Dedifferentiated amniotic fluid mesenchymal stem cell (primary cell): Measurements from ENCODE around the gene MAPKAP1.
"Not testable (repeated sequence)": the region's sequence is repeated elsewhere in the genome, so short reads cannot be mapped to it uniquely, and the experiment has no call there.

Experiments
- DNase-seq: peaks from one replicate; pipeline ENCODE4 v3.0.0-alpha.2; 2016; ENCODE audit errors: extremely low spot score

MAPKAP1 gene

DNA sequence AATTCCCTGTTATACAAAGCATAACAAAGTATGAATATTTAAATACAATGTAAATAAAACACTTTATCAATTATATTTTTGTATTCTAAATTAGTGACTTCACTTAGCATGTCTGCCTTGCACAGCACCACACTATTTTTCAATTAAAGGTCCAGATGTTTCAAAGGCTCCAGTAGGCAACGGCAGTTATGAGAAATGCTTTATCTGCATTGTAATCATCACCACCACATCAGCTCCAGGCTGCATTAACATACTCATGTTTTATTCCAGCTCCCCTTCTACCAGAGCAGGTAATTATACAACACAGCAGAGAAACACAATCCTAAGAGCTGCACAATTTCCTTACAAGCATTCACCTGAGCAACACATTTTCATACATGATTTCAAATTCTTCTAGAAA lies 102.8 kb downstream of the MAPKAP1 start:
- DNase-seq: no peak

DNA sequence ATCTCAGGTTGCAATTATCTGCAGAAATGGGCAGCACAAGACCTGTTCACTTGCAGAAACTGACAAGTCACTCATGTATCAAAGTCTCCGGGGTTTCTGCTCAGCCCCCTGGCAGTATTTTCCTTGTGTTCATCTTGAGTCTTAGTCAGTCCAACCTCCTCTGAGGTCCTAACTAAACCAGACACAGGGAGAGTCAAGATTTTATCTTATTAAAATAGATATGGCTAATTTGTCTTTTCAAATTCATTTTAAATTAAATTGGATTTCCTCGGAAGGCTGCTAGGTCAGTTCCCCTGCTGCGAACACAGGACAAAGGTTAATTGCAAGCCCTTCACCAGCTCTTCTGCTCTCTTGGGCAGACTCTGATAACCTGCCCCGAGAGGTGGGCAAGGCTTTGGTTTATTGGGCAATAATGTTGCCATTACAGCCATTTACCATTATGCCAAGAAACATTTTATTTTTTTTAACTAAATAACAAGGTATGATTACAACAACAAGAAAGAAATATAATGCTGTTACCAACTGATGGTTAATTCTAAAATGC lies 103.5 kb downstream of the MAPKAP1 start:
- DNase-seq: no peak

DNA sequence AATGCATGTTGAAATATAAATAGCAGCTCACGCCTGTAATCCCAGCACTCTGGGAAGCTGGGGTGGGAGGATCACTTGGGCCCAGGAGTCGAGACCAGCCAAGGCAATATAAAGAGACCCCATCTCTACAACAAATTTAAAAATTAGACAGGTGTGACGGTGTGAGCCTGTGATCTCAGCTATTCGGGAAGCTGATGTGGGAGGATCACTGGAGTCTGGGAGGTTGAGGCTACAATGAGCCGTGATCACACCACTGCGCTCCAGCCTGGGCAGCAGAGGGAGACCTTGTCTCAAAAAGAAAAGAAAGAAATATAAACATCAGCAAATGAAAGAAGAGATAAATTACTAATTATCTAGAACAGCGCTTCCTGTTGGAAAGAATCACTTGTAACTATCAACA lies 105.0 kb downstream of the MAPKAP1 start:
- DNase-seq: no peak

DNA sequence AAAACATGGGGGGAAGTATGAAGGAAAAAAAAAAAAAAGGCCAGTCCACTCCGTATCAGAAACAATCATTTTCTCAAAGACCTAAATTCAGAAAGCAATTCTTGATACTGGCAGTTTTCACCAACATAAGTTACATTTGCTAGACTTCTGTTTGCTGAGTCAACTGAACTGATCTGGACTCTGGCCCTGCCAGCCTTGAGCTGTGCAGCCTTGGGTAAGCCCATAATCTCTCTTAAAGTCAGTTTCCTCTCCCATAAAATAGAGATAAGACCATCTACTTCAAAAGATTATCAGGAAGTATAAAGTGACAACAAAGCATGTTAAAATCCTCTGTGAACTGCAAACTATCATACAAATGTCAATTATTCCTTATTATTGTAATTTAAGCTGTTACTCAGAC lies 106.8 kb downstream of the MAPKAP1 start:
- DNase-seq: no peak

DNA sequence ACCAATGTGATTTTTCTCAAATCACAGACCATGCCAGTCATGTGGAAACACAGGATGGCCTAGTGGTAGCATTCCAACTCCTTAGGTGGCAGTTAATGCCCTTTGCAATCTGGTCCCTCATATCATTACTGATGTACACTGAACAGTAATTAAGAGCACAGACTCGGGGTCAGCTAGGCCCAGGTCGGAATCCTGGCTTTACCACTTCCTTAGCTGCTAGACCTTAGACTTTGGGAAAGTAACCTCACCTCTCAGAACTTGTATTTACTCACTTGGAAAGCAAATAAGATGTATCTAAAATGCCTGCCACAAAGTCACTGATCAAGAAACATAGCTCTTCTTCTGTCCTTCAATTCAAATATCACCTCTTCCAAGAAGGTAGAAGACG lies 112.8 kb downstream of the MAPKAP1 start:
- no peak for DNase-seq

DNA sequence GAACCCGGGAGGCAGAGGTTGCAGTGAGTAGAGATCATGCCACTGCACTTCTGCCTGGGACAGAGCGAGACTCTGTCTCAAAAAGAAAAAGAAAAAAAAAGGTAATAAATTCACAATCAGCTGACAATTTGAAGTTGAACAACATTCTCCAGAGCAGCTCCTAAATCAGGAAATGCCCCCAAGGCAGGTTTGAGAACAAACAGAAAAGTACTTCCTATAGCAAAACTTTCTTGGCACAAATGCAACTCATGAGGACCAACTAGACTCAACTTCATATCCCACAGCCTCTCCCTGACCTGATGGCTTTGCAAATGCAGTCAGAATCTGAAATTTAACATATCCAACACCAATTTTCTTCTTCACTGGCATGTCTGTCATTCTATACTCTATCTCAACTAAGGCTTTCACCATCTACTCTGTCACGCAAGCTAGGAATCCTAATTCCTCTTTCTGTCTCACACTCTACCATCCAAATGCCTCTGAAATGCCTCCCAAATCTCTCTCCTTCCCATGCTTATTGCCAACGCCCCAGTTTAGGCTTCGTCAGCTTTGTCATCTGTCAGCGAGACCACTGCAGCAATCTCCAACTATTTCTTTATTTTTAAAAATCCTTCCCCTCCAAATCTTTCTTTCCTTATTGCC lies 113.3 kb downstream of the MAPKAP1 start:
- DNase-seq: no peak

DNA sequence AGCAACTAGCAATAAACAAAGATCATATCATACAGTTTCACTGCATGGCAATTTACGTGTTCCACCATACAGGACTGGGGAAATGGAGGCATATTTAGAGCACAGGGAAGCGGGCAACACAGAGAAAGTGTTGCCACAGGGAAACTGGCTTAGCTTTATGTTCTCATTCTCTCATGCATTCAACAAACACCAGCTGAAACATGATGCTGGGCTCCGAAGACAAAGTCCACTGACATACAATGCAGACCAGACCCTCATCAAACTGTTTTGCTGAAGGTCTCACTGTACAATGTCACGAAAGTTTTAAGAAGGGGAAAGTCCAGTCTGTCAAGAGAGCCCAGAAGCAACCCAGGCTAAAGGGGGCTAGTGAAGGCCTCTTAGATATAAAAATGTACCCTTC lies 115.1 kb downstream of the MAPKAP1 start:
- DNase-seq: no peak

DNA sequence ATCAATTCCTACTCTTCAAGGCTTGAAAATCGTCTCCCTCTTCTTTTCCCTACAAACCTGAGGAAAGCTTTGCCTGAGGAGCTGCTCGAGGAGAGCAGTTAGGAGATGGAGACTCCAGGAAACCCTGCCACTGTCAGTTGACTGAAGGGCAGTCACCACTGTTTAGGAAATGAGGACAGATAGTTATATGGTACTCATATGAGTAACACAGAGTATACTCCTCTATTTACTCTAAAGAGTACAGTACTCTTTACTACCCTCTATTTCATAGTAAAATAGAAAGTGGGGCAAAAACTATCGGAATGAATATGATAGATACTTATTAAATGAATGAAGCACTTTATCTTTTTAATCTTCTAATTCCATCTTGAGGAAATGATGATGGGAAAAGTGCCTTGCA lies 115.8 kb downstream of the MAPKAP1 start:
- no peak for DNase-seq

DNA sequence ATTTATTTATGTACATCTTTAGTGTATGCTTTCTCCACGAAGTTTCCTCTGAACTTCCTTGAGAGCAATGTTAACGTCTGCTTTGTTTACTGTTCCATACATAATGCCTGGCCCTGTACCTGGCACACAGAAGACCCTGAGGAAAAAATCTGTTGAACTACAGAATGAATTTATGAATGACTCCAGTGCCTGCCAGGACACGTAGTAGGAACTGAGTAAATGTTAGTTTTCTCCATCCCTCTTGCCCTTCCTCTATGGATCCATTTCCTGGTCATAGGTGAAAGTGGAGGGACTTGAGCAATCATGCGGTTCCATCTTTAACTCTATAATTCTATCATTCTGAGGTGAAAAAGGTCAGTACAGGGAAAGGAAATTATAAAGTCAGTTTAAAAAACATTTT lies 117.7 kb downstream of the MAPKAP1 start:
- DNase-seq: no peak

DNA sequence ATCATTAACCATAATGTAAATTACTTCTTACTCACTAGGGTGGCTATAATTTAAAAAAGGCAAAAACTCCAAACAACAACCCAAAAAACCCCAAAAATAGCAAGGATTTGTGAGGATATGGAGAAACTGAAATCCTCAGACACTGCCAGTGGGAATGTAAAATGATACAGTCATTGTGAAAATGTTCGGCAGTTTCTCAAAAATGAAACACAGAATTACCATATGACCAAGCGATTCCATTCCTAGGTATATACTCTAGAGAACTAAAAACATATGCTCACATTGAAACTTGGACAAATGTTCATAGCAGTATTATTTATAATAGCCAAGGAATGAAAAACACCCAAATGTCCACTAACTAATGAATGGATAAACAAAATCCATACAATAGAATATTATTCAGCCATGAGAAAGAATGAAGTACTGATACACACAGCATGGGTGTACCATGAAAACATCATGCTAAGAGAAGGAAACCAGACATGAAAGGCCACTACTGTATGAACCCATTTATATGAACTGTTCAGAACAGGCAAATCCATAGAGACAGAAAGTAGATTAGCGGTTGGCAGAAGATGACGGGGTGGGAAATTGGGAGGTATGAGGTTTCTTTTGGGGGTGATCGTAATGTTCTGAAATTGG lies 119.1 kb downstream of the MAPKAP1 start:
- peak; percentile 34 for DNase-seq

DNA sequence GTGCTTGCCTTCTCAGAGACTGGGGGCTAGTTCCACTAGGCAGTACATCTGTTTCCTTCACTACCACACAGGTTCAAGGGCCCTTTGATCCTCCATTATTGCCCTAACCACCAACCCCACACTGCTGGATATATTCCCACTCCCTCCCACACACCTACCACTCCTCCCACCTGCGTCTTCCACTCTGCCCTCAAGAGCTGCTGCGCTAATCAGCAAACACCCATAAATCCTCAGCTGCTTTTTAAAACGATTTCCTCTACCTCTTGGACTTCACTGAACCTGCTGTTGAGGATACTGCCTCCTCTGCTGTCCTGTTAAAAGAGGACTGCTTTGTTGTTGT lies 120.9 kb downstream of the MAPKAP1 start:
- no peak for DNase-seq

DNA sequence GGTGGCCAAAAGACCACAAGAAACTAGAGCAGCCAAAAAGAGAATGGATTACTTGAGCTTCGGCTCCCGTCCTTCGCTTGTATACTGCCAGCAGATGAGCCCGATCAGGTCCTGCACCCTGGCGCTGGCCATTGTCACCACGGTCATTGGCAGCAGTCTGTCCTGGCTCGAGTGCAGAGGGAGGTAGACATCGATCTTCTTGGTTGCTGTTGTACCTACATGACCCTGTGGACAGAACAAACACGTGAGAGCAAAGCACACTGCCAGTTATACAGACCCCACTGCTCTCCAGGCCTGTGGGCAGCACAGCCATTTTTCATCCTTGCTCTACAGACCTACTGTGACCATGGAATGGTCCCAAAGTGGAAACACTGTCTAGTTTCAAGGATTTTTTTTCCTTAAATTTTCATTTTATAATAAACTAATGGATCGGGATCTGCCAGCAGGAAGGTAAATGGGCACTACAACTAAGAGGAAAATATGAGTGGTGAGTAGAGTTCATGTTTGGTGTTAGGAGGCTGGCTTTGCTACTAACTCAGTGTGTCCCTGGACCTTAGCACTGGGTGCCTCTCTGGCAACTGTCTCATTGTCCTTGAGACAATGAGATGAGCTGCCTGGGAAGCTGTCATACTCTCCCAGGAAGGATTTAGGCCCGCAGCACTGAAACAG lies 121.4 kb downstream of the MAPKAP1 start:
- no peak for DNase-seq

DNA sequence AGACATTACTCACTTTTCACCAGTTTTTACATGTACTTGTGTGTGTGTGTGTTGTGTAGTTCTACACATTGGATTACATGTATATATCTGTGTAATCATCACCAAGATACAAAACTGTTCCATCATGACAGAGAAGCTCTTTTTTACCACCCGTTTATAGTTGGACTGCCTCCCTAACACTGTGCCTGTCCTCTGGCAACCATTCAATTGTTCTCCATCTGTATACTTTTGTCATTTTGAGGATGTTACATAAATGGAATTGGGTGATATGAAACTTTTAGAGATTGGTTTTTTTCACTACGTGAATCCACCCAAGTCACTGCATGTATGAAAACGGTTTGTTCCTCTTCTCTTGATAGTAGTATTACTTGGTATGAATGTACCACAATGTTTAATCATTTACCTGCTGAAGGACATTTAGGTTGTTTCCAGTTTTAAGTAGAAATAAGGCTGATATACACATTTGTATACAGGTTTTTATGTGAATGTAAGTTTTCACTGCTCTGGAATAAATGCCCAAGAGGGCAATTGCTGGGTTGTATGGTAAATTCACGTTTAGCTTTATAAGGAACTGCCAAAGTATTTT lies 126.2 kb downstream of the MAPKAP1 start:
- no peak for DNase-seq

DNA sequence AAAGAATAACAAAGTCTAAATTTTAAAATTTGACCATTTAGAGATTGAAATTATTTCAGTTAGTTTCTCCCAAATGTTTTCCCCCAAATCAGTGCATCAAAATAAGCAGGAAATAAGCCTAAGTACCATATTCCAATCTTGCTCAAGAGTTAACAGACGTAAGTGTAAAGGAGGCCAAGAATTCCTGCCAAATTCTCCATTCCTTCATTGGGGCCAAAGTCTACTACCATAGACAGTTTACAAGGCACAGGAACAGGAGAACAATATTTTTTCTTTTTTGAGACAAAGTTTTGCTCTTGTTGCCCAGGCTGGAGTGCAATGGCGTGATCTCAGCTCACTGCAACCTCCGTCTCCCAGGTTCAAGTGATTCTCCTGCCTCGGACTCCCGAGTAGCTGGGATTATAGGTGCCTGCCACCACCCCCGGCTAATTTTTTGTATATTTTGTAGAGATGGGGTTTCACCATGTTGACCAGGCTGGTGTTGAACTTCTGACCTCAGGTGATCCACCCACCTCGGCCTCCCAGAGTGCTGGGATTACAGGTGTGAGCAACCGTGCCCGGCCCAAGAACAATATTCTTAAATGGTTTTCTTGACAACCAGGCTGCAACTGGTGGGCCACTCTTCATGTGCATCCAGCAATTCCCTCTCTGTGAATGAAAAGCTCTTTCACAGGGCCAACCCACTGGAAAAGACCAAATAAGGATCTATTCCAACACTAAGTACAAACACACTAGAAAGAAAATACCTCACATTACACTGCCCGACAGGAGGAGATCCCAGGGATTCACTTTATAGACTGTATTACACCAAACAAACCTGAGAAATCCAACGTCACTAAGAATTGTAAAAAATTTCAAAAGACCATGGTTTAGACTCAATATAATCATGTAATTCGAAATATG lies 127.7 kb downstream of the MAPKAP1 start:
- DNase-seq: no peak

DNA sequence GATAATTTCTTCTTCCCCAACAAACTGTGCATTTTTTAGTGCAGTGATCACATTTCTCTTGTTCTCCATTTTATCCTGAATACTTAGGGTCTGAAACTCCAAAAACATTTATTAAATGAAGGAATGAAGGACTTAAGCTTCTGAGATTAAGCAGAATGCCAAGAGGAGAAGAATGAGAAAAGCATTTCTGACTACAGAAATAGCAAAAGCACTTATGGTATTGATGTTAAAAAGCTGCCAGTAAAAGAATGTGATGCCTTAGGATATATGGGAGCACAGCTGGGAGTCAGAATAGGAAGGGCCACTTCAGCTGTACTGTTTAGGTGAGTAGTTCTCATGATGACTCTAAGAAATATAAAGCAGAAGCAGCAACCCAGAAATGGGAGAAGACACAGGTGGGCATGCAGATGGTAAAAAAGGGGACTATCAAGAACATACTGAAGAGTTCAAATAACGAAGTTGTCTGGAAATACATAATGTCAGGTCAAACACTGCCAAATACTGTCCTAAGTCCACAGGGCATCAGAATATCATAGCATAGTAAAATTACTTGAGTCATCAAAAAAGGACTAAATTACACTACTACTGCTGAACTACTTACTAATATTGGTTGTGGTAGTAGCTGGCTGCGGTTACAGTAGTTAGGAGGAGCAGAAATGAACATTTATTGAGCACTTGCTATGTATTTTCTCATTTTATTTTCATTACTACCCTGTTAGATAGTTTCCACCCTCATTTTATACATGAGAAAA lies 132.7 kb downstream of the MAPKAP1 start:
- peak; percentile 63 for DNase-seq

DNA sequence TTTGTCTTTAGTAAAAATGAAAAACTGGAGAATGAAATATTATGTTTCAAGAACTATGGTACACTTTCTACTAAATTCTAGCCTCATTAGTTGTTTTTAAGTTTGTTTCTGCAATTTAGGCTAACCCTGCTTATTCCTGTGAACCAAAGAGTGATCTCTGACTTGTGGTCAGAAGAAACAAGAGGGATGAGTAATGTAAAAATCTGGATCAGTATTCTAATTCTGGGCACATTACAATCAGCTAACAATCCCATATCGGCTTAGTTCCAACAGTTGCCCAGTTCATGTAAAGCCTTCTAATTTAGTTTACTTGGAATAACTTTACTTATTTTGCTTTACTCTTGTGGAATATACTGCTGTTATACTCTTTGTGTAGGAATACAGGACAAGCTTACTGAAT lies 134.5 kb downstream of the MAPKAP1 start:
- DNase-seq: not testable (repeated sequence)

DNA sequence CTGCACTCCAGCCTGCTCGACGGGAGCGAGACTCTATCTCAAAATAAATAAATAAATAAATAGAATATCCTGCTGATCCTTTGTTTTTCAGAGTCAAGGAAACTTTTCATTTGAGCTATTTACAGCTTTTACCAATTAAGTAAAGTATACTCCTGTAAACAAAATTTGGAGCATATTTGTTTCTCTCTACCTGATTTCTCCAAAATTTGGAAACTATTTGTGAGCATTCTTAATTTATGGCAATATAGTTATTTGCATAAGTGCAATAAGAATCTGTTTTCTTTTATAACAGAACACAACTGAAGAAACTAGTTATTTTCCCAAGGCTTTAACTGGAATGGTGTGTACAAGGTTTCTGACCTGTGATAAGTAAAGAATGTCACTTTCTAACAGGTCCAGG lies 135.2 kb downstream of the MAPKAP1 start:
- not testable (repeated sequence) for DNase-seq

DNA sequence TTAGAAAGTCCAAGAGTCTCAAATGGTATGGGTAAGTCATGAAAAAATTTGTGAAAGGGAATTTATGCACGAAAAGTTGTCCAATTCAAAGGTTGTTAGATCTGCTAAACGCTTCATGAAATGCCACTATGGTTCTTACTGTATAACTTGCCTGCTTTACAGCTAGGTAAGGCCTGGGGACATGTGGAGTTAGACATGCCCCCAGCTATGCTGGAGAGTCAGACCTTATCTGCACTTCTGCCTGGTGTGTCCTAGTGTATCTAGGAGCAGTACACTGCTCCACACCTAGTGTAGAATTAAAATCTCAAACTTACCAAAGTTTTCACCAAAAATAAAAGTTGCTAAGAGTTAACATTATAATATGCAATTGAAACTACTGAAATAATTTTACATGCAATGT lies 136.8 kb downstream of the MAPKAP1 start:
- no peak for DNase-seq

DNA sequence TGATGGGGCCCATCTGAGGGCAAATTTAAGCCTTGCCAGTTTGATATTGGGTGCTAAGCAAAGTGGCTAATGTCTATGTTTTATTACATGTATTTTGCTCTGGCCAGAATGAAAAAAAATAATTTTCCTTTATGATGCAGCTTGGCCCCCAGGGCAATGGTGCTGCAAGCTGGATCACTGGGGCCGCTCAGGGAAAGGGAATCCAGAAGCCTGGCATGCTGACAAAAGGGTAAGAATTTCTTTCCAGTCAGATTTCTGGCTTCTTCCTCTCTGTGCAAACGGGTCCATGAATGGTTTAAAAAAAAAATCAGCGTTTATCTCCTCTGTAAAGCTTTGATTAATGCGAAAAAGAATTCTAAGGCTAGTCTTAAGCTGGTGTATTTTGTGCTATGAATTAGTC lies 138.4 kb downstream of the MAPKAP1 start:
- DNase-seq: peak; percentile 66

DNA sequence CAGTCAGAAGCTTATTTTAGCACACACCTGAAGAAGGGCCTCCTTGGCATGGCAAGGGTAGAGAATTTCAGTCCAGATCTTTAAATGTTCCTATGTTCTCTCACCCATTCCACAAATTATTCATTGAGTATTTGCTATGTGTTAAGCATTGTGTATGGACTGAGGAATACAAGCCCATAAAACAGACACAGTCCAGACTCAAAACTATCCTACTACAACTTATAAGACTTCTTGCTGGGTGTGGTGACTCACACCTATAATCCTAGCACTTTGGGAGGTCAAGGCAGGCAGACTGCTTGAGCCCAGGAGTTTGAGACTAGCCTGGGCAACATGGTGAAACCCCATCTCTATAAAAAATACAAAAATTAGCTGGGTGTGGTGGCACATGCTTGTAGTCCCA lies 141.0 kb downstream of the MAPKAP1 start:
- not testable (repeated sequence) for DNase-seq

DNA sequence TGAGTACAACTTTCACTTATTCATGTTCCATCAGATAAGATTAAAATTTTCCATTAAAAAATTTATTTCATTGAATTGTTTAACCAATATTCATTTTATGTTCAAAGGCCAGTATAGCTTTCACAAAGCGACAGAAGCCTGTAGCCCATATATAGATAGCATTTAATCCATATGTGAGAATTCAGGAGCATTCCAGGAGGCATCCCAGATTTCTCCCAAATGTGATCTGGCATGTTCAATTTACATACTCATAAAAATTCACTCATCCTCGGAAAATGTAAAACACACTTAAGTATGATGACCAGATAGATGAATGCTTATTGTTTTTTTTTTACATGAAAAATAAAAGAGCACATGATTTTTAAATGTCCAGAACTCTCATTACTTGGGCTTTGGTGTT lies 141.9 kb downstream of the MAPKAP1 start:
- no peak for DNase-seq
